Endodermal cell (in vitro differentiated cells): Measurements from ENCODE around the gene TCF4. TPM values are rescaled to one million over a fixed set of nuclear protein-coding genes. Genes with fewer than 3 reads are reported as not detected.

ENCODE experiments used
- DNase-seq: peaks from one replicate; pipeline ENCODE4 v3.0.0-alpha.2; 2017
- H3K27ac ChIP-seq: 2 replicates; pipeline ENCODE4 v1.5.1; 2013; ENCODE audit warnings: mild to moderate bottlenecking, low read depth, low read length, moderate library complexity
- H3K27me3 ChIP-seq: 2 replicates; pipeline ENCODE4 v1.6.1; 2013; ENCODE audit warnings: mild to moderate bottlenecking, low read length, moderate library complexity; ENCODE audit not compliant: insufficient read depth, control insufficient read depth, poor library complexity, severe bottlenecking
- H3K36me3 ChIP-seq: 2 replicates; pipeline ENCODE4 v1.7.0; 2013; ENCODE audit warnings: mild to moderate bottlenecking, low read length, moderate library complexity; ENCODE audit not compliant: control insufficient read depth, insufficient read depth
- H3K4me1 ChIP-seq: one replicate; pipeline ENCODE4 v1.7.0; 2013; ENCODE audit warnings: low read length; ENCODE audit not compliant: control insufficient read depth, insufficient read depth
- H3K4me3 ChIP-seq: 2 replicates; pipeline ENCODE4 v1.5.1; 2013; ENCODE audit warnings: mild to moderate bottlenecking, low read length, moderate library complexity
- H3K9ac ChIP-seq: 2 replicates; pipeline ENCODE4 v1.6.1; 2013; ENCODE audit warnings: mild to moderate bottlenecking, low read length, moderate library complexity; ENCODE audit not compliant: poor library complexity, severe bottlenecking; ENCODE audit errors: extremely low read depth
- H3K9me3 ChIP-seq: 2 replicates; pipeline ENCODE4 v1.6.1; 2013; ENCODE audit warnings: mild to moderate bottlenecking, low read length, moderate library complexity; ENCODE audit not compliant: control insufficient read depth
- H3K27ac Mint-ChIP-seq: 2 replicates; pipeline ENCODE4 v1.8.0; 2020; ENCODE audit warnings: mixed read lengths
- H3K27me3 Mint-ChIP-seq: 2 replicates; pipeline ENCODE4 v1.8.0; 2021; ENCODE audit warnings: mild to moderate bottlenecking, mixed read lengths; ENCODE audit not compliant: insufficient read depth
- H3K36me3 Mint-ChIP-seq: 2 replicates; pipeline ENCODE4 v1.8.0; 2020; ENCODE audit warnings: low read depth, mixed read lengths
- H3K4me1 Mint-ChIP-seq: 2 replicates; pipeline ENCODE4 v1.8.0; 2020; ENCODE audit warnings: mixed read lengths
- H3K4me3 Mint-ChIP-seq: 2 replicates; pipeline ENCODE4 v1.8.0; 2020; ENCODE audit warnings: mild to moderate bottlenecking, moderate library complexity, mixed read lengths
- H3K9me3 Mint-ChIP-seq: 2 replicates; pipeline ENCODE4 v1.8.0; 2020; ENCODE audit warnings: mild to moderate bottlenecking, mixed read lengths
- CTCF ChIP-seq: fragments of 200-600 bp; sonication (generic); conservative IDR thresholded peaks from 2 replicates; pipeline ENCODE4 v1.5.0; 2021; ENCODE audit warnings: antibody characterized with exemption, mild to moderate bottlenecking
- whole genome bisulfite sequencing, 2 experiments: methylation state at CpG; one replicate each; pipeline versions ENCODE4 v1.1.5 to v1.1.7; 2013; ENCODE audit warnings: missing lambda C conversion rate in 2 of 2, mixed read lengths in 1 of 2; ENCODE audit not compliant: insufficient coverage in 1 of 2, insufficient read length in 1 of 2; 5-methylcytosine and 5-hydroxymethylcytosine counted together
- total RNA-seq, 2 donors: library from RNA; stranded (reverse); fragmentation: NEBNext Ultra II Directional in 1 of 2; extraction: Animal tissue kit (Norgen Biotek cat#: 25700) in 1 of 2; gene quantifications; 2 replicates in 1 of 2; 3 replicates in 1 of 2; pipeline ENCODE4 v1.2.1, GENCODE V29; 2021

TCF4 gene
- total RNA-seq, 2 donors from 2014 or later, result 40.4 to 58.5 TPM

- no peak overlapping the region for H3K4me3 ChIP-seq
- peaks cover 3% of the 10 kb centered on the region for H3K4me1 Mint-ChIP-seq
- H3K36me3 ChIP-seq, result no peaks in the 10 kb centered on the region
- H3K9me3 Mint-ChIP-seq, result no peaks in the 10 kb centered on the region
- no peaks in the 10 kb centered on the region for H3K27me3 Mint-ChIP-seq
- H3K9ac ChIP-seq, result no peak overlapping the region
- no peaks in the 10 kb centered on the region for H3K36me3 Mint-ChIP-seq
- H3K27ac ChIP-seq, result no peak overlapping the region
- DNase-seq, result no peak
- no peaks in the 10 kb centered on the region for H3K4me1 ChIP-seq
- TF ChIP-seq CTCF, result no peak
- H3K4me3 Mint-ChIP-seq, result no peak overlapping the region
- H3K9me3 ChIP-seq, result no peaks in the 10 kb centered on the region
- no peak overlapping the region for H3K27ac Mint-ChIP-seq
- no peaks in the 10 kb centered on the region for H3K27me3 ChIP-seq
- WGBS, 2 experiments, result 92% methylated on average over 2 of the region's 2 CpGs; no CpG with 5 or more reads in 1 of the 2 experiments
Measured at GRCh38 chr18:55433140-55433539, 154.9 kb downstream of the TCF4 start.

- Histone ChIP-seq H3K36me3 (no peaks in the 10 kb centered on the region), H3K9ac (no peak overlapping the region), H3K4me3 (no peak overlapping the region), H3K9me3 (no peaks in the 10 kb centered on the region), H3K27ac (no peak overlapping the region), H3K4me1 (no peaks in the 10 kb centered on the region), H3K27me3 (no peaks in the 10 kb centered on the region)
- 82 to 90% methylated on average over 2 to 3 of the region's 3 CpGs for WGBS, 2 experiments
- Mint-ChIP-seq H3K27me3 (no peaks in the 10 kb centered on the region), H3K36me3 (no peaks in the 10 kb centered on the region), H3K4me3 (no peak overlapping the region), H3K9me3 (no peaks in the 10 kb centered on the region), H3K27ac (no peak overlapping the region), H3K4me1 (peaks cover 2% of the 10 kb centered on the region)
- no peak for TF ChIP-seq CTCF
- DNase-seq, result no peak
Measured at GRCh38 chr18:55432307-55433040, 155.5 kb downstream of the TCF4 start.

GRCh38 chr18:55430026-55430425, 158.0 kb downstream of the TCF4 start:
- Histone ChIP-seq H3K36me3 (no peaks in the 10 kb centered on the region), H3K4me1 (peaks cover 5% of the 10 kb centered on the region), H3K9me3 (no peaks in the 10 kb centered on the region), H3K4me3 (no peak overlapping the region), H3K27ac (peak overlapping the region; percentile 77), H3K27me3 (no peaks in the 10 kb centered on the region), H3K9ac (no peak overlapping the region)
- no peak overlapping the region for H3K27ac Mint-ChIP-seq
- no peaks in the 10 kb centered on the region for H3K36me3 Mint-ChIP-seq
- 89% methylated on average over 1 of the region's 2 CpGs; no CpG with 5 or more reads in 1 of the 2 experiments for WGBS, 2 experiments
- TF ChIP-seq CTCF, result no peak
- peaks cover 8% of the 10 kb centered on the region for H3K4me1 Mint-ChIP-seq
- DNase-seq, result no peak
- no peak overlapping the region for H3K4me3 Mint-ChIP-seq
- no peaks in the 10 kb centered on the region for H3K27me3 Mint-ChIP-seq
- no peaks in the 10 kb centered on the region for H3K9me3 Mint-ChIP-seq
